ENCODE results near the gene AHSG. TPM values are rescaled to one million over a fixed set of nuclear protein-coding genes. Genes with fewer than 3 reads are reported as not detected.
"Not testable (repeated sequence)": the region's sequence is repeated elsewhere in the genome, so short reads cannot be mapped to it uniquely, and the experiment has no call there.

The AHSG gene
- total RNA-seq, 1 donor from 2014 or later, result not detected

DNA sequence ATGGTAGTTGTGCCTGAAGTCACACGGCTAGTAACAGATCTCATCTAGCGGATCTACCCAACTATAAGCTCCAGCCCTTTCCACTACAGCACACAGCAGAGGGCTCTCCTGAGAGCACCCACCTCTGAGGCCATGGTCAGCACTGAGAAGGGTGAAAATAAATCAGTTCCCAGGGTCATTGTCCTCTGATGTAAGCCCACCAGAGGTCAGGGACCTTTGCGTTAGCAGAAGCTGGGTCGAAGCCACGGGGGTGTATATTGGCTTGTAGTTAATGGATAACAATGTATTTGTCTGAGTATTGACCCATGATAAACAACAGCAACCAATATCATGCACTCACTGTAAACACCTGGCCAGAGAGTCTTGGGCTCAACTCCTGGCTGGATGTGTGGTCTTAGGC lies 21.3 kb downstream of the AHSG start:
- intact Hi-C loops (cut with DNase I); DNase-seq (ENCODE audit: low spot score); ATAC-seq: not testable (repeated sequence)

- no peak for ATAC-seq
- DNase-seq (ENCODE audit: low spot score), result no peak
- intact Hi-C loops (cut with DNase I), result no loop called here
Measured at GRCh38 chr3:186635532-186635931, 22.7 kb downstream of the AHSG start.

GRCh38 chr3:186636536-186636935 lies 23.7 kb downstream of the AHSG start:
- intact Hi-C loops (cut with DNase I), result no loop called here
- no peak for DNase-seq (ENCODE audit: low spot score)
- ATAC-seq, result no peak

DNA sequence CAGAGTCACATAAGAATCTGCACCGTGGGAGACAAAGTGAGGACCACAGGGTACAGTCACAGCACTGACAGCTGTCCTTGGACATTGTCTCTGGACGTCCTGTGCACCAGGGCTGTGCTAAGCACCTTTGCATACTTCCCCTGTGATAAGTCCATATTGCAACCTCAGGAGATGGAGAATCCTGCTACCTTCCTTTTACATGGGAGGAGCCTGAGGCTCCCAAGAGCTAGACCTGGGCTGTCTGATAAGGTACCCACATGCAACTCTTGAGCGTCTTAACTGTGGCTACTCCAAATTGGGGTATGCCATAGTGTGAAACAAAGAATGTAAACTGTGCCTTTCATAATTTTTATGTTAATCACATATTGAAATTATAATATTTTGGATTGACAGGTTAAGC lies 24.8 kb downstream of the AHSG start:
- no peak for DNase-seq (ENCODE audit: low spot score)
- intact Hi-C loops (cut with DNase I), result no loop called here
- no peak for ATAC-seq

DNA sequence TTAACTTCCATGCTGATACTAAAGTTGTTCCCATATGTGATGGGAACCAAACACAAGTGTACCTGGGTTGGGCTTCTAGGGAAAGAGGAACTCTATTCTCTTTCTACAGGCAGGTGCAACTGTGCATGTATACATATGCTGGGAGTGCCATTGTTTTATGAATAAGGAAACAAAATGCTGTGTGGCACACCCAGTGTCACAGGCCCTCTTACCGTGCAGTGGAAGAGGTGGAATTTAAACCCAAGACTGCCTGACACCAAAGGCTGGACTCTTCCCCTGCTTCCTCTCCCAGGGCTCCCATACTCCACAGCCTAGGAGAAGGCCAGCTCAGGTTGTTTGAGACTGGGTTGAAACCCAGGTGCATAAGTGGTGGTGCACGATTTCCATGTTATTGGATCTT lies 25.4 kb downstream of the AHSG start:
- intact Hi-C loops (cut with DNase I), result no loop called here
- ATAC-seq, result no peak
- no peak for DNase-seq (ENCODE audit: low spot score)

DNA sequence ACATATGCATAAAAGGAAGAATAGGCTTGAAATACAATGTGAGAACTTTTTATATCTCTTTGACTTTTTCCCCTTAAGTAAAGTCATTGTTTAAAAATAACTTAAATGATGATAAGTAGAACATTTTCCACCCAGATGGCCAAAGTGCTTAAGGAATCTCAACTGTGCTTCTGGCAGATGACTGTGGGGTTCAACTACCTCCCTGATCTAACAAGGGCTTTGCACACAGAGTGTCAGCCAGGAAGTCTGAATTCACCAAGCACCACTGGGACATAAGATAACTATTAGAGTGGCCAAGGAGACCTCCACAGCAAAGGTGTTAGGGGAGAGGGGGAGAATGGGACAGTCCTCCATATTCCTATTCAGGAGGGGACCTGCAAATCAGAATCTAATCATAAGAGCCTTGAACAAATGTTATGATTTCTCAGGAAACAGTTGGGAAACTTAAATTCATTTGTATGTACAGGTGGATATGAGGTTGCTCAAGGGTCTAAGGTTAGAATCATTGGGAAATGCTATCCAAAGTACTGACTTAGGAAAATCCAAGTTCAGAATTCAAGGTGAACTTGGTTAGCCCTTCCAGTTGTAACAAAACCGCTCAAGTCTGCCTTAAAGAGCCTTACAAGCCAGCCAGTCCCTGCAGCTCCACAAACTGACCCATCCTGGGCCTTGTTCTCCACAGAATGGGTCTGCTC lies 27.1 kb downstream of the AHSG start, which contains the start of gene FETUB:
Gene FETUB, plus strand, starts transcription at position 622 of the 695 bp plus-strand sequence. Its CDS starts 62 bp downstream, at position 684.
- DNase-seq (ENCODE audit: low spot score) (no peak), ATAC-seq (no peak)
- intact Hi-C loops (cut with DNase I), result no loop called here

DNA sequence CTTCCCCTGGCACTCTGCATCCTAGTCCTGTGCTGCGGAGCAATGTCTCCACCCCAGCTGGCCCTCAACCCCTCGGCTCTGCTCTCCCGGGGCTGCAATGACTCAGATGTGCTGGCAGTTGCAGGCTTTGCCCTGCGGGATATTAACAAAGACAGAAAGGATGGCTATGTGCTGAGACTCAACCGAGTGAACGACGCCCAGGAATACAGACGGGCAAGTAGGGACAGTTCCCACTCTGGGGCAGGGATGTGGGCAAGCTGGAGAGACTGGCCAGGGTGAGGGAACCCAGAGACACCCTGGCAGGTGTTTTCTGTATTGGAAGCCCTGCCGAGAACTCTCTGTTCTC lies 27.6 kb downstream of the AHSG start:
- DNase-seq (ENCODE audit: low spot score), result no peak
- no peak for ATAC-seq
- intact Hi-C loops (cut with DNase I), result no loop called here

DNA sequence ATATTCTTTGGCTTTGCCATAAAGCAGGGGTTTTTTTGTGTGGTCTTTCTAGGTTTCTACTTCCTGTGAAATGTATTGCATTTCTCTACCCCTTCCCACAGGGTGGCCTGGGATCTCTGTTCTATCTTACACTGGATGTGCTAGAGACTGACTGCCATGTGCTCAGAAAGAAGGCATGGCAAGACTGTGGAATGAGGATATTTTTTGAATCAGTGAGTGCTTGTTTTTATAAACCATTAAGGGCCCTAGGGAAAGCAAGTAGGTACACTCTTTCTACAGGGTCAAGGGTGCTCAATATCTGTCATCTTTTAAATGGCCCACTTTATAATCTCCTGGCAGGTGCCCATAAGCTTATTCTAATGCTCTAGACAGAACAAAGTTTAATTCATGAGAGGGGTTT lies 28.1 kb downstream of the AHSG start:
- intact Hi-C loops (cut with DNase I), result no loop called here
- ATAC-seq, result no peak
- DNase-seq (ENCODE audit: low spot score), result no peak

DNA sequence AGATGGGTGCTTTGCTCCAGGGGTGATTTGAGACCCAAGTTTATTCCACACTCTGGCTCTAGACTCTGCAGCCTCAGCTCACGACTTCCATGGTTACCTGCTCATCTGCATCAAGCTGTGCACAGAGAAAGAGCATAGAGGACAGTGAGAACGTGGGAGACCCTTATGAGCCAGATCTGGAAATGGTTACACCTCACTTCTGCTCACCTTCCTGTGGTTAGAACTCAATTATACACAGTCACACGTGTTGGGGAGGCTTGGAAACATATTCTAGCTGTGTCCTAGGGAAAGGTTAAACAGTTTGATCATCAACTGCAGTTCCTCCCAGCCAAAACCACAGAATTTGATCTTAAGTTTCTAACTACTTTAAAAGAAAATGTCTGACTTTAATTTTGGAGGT lies 29.2 kb downstream of the AHSG start:
- no peak for ATAC-seq
- intact Hi-C loops (cut with DNase I), result no loop called here
- DNase-seq (ENCODE audit: low spot score), result no peak

GRCh38 chr3:186643493-186643892 lies 30.6 kb downstream of the AHSG start:
- no peak for ATAC-seq
- intact Hi-C loops (cut with DNase I), result no loop called here
- DNase-seq (ENCODE audit: low spot score), result no peak

DNA sequence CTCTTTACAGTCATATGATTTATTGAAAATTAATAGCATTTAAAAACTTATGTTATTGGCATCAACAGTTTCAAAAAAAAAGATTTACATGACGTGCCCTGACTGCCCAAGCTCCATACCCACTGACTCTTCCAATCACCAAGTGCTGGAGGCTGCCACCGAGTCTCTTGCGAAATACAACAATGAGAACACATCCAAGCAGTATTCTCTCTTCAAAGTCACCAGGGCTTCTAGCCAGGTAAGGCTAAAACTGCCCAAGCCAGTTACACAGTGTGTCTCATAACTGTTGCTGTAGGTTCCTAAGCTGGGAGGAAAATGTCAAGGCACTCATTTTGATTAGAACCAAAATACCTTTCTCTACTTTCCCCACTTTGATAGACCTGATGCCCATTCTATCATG lies 31.8 kb downstream of the AHSG start:
- intact Hi-C loops (cut with DNase I), result no loop called here
- no peak for ATAC-seq
- no peak for DNase-seq (ENCODE audit: low spot score)

GRCh38 chr3:186646106-186646505 lies 33.2 kb downstream of the AHSG start:
- DNase-seq (ENCODE audit: low spot score), result no peak
- ATAC-seq, result no peak
- intact Hi-C loops (cut with DNase I), result no loop called here

GRCh38 chr3:186646841-186647240 lies 34.0 kb downstream of the AHSG start:
- no peak for DNase-seq (ENCODE audit: low spot score)
- no peak for ATAC-seq
- intact Hi-C loops (cut with DNase I), result no loop called here

GRCh38 chr3:186648851-186649250 lies 36.0 kb downstream of the AHSG start:
- intact Hi-C loops (cut with DNase I), result no loop called here
- no peak for ATAC-seq
- DNase-seq (ENCODE audit: low spot score), result no peak

- intact Hi-C loops (cut with DNase I), result no loop called here
- ATAC-seq (no peak), DNase-seq (ENCODE audit: low spot score) (no peak)
Measured at GRCh38 chr3:186651678-186652215, 38.9 kb downstream of the AHSG start.

- no peak for DNase-seq (ENCODE audit: low spot score)
- no peak for ATAC-seq
- intact Hi-C loops (cut with DNase I), result no loop called here
Measured at GRCh38 chr3:186653080-186653707, 40.3 kb downstream of the AHSG start.

DNA sequence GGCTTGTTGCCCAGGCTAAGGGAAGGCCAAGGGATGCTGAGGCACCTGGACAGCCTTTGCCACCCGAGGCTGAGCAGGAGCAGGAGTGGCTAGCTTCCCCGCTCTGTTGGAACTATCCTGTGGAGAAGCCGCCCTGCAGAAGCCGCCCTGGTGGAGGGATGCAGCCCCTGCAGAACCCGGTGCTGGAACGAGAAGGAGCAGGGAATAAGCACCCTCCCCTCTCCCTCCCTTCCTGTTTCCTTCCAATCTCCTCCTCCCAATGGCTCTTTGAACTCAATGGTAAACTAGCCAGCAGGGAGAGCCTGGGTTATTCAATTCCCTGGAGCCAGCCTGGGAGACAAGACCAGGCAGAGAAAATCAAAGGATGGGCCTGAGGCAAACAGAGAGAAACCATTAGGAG lies 41.1 kb downstream of the AHSG start:
- intact Hi-C loops (cut with DNase I), result no loop called here
- DNase-seq (ENCODE audit: low spot score) (no peak), ATAC-seq (no peak)

DNA sequence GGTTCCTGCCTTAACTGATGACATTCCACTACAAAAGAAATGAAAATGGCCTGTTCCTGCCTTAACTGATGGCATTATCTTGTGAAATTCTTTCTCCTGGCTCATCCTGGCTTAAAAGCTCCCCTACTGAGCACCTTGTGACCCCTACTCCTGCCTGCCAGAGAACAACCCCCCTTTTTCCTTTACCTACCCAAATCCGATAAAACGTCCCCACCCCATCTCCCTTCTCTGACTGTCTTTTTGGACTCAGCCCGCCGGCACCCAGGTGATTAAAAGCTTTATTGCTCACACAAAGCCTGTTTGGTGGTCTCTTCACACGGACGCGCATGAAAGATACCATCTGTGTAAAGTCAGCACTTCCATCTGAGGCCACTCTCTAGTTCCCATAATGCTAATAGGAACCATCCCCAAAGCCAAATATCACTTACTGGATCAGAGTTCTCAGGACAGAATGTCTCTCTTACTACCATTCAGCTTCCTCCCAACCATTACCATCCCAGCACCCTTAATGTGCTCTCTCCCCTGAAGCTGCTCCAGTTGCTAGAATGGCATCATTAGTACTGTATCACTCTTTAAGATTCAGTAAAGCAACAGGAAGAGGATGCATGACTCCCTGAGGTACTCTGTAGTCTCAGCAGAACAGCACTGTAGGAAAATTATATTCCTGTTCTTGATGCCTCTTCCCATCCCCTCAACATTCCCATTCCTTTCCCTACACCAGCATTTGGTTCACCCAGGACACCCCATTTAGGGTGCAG lies 50.7 kb downstream of the AHSG start:
- DNase-seq (ENCODE audit: low spot score) (no peak), ATAC-seq (no peak)
- intact Hi-C loops (cut with DNase I), result no loop called here

DNA sequence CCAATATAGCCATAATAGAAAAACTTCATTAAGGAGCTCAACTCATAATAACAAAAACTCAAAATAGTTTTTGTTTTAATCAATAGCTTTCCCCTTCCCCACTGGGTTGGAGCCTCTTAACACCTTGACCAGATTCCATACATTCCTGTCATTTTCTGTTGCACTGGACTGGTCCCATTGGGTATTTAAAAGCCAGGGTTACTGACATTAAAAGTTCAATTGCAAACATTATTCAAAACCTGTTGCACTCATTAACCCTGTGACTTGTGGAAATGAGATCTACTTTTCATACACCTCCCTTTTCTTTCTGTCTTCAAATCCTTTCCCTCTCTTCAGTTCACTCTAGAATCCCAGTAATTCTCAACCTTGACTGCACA lies 51.2 kb downstream of the AHSG start:
- DNase-seq (ENCODE audit: low spot score) (no peak), ATAC-seq (no peak)
- intact Hi-C loops (cut with DNase I), result no loop called here

DNA sequence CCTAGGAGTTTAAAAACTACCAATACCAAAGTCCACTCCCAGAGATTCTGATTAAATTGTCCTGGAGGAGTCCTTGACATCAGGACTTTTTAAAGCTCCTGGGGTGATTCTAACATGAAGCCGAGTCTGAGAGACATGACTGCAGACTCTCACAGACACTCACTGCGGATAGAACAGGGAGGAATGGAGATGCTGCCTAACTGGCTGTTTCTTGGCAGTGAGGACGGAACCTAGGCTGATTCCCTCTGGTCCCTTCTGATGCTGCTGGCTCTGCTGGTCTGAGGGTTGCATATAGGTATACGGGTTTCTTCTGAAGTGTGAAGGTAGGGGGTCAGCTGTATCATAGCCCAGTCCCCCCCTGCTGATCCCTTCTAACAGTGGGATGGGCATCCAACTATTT lies 51.6 kb downstream of the AHSG start:
- intact Hi-C loops (cut with DNase I), result no loop called here
- DNase-seq (ENCODE audit: low spot score), result no peak
- no peak for ATAC-seq
